ENCODE measurements around the gene PTPRE. TPM values are rescaled to one million over a fixed set of nuclear protein-coding genes. Genes with fewer than 3 reads are reported as not detected.

PTPRE gene
- total and polyA plus RNA-seq, 4 donors, result 1.5 to 12.5 (median 3.7) TPM

- DNase-seq (ENCODE audit: low spot score), result no peak
- 74% methylated on average over 5 of the region's 5 CpGs for WGBS
- TF ChIP-seq TAF1 (conservative IDR thresholded peaks at IDR 0.05), result no peak
- no peak for TF ChIP-seq RAD21 (IDR thresholded peaks at IDR 0.05)
- no peak for TF ChIP-seq RXRA (IDR thresholded peaks at IDR 0.05)
- no peak for TF ChIP-seq GABPA (IDR thresholded peaks at IDR 0.05 in 1 of 2, conservative IDR thresholded peaks at IDR 0.05 in 1 of 2)
- no peak for TF ChIP-seq SP1 (IDR thresholded peaks at IDR 0.05)
- TF ChIP-seq JUND (IDR thresholded peaks at IDR 0.05), result no peak
- no peak for TF ChIP-seq FOXA2 (IDR thresholded peaks at IDR 0.05)
- no peak for TF ChIP-seq REST (IDR thresholded peaks at IDR 0.05)
- no peak for TF ChIP-seq HNF4A (conservative IDR thresholded peaks at IDR 0.05)
- no peak for TF ChIP-seq CTCF (IDR thresholded peaks at IDR 0.05; ENCODE audit: low read depth, low read length, missing input control)
- TF ChIP-seq EGR1 (IDR thresholded peaks at IDR 0.05; ENCODE audit: low read depth in 2 of 2), result no peak
- Histone ChIP-seq H3K9ac (ENCODE audit: low read depth in 1 of 2, low read length in 2 of 2) (no peak overlapping the region), H3K27me3 (ENCODE audit: control insufficient read depth in 4 of 4, insufficient read depth in 4 of 4, low read length in 3 of 4) (no peaks in the 10 kb centered on the region), H3K4me3 (ENCODE audit: low read depth in 1 of 3, low read length in 3 of 3) (no peak overlapping the region), H3K36me3 (ENCODE audit: control insufficient read depth in 4 of 4, insufficient read depth in 3 of 4, low read depth in 1 of 4, low read length in 3 of 4) (no peaks in the 10 kb centered on the region), H3K4me1 (ENCODE audit: control insufficient read depth in 4 of 4, insufficient read depth in 4 of 4, low read length in 3 of 4) (no peaks in the 10 kb centered on the region), H3K9me3 (ENCODE audit: control insufficient read depth in 4 of 4, low read length in 3 of 4) (no peaks in the 10 kb centered on the region), H3K27ac (ENCODE audit: low read depth in 1 of 2, low read length in 2 of 2) (no peak overlapping the region)
Measured at GRCh38 chr10:127948791-127949190, 41.9 kb downstream of the PTPRE start.

GRCh38 chr10:127949831-127950230, 42.9 kb downstream of the PTPRE start:
- 81% methylated on average over 3 of the region's 3 CpGs for WGBS
- Histone ChIP-seq H3K27me3 (ENCODE audit: control insufficient read depth in 4 of 4, insufficient read depth in 4 of 4, low read length in 3 of 4) (no peaks in the 10 kb centered on the region), H3K27ac (ENCODE audit: low read depth in 1 of 2, low read length in 2 of 2) (no peak overlapping the region), H3K4me1 (ENCODE audit: control insufficient read depth in 4 of 4, insufficient read depth in 4 of 4, low read length in 3 of 4) (no peaks in the 10 kb centered on the region), H3K4me3 (ENCODE audit: low read depth in 1 of 3, low read length in 3 of 3) (no peak overlapping the region), H3K36me3 (ENCODE audit: control insufficient read depth in 4 of 4, insufficient read depth in 3 of 4, low read depth in 1 of 4, low read length in 3 of 4) (no peaks in the 10 kb centered on the region), H3K9ac (ENCODE audit: low read depth in 1 of 2, low read length in 2 of 2) (no peak overlapping the region), H3K9me3 (ENCODE audit: control insufficient read depth in 4 of 4, low read length in 3 of 4) (no peaks in the 10 kb centered on the region)
- no peak for DNase-seq (ENCODE audit: low spot score)
- TF ChIP-seq FOXA2 (IDR thresholded peaks at IDR 0.05) (no peak), HNF4G (IDR thresholded peaks at IDR 0.05) (no peak), ZBTB33 (IDR thresholded peaks at IDR 0.05) (no peak), MAX (IDR thresholded peaks at IDR 0.05) (no peak), YY1 (IDR thresholded peaks at IDR 0.05) (no peak), NR2F2 (IDR thresholded peaks at IDR 0.05) (no peak), JUND (IDR thresholded peaks at IDR 0.05) (no peak), HNF4A (conservative IDR thresholded peaks at IDR 0.05) (no peak), EGR1 (IDR thresholded peaks at IDR 0.05; ENCODE audit: low read depth in 2 of 2) (no peak), RXRA (IDR thresholded peaks at IDR 0.05) (no peak), CTCF (IDR thresholded peaks at IDR 0.05; ENCODE audit: low read depth, low read length, missing input control) (no peak), TAF1 (conservative IDR thresholded peaks at IDR 0.05) (no peak), REST (IDR thresholded peaks at IDR 0.05) (no peak), RAD21 (IDR thresholded peaks at IDR 0.05) (no peak), GABPA (IDR thresholded peaks at IDR 0.05 in 1 of 2, conservative IDR thresholded peaks at IDR 0.05 in 1 of 2) (no peak), ATF3 (IDR thresholded peaks at IDR 0.05) (no peak), FOXA1 (IDR thresholded peaks at IDR 0.05) (no peak), SP1 (IDR thresholded peaks at IDR 0.05) (no peak)

Measured in liver (tissue), 9 donors.